GM19328 (cell line): Measurements from ENCODE around the gene LPP.

Source experiments
- ATAC-seq: cut with Tn5 transposase; IDR thresholded peaks from one replicate; pipeline ENCODE4 v1.9.1; 2021; ENCODE audit warnings: mild to moderate bottlenecking, moderate library complexity; ENCODE audit not compliant: unreplicated experiment

The LPP gene

GRCh38 chr3:188219147-188219546 is 65.2 kb downstream of the LPP start:
- ATAC-seq = no peak

- ATAC-seq = no peak
Observed at GRCh38 chr3:188220097-188220788, 66.3 kb downstream of the LPP start.

- ATAC-seq = no peak
Observed at GRCh38 chr3:188220988-188221818, 67.2 kb downstream of the LPP start.

GRCh38 chr3:188223936-188224335 is 70.0 kb downstream of the LPP start:
- no peak for ATAC-seq

GRCh38 chr3:188227442-188227841 is 73.5 kb downstream of the LPP start:
- no peak for ATAC-seq

- ATAC-seq = no peak
Observed at GRCh38 chr3:188229177-188229576, 75.2 kb downstream of the LPP start.

- no peak for ATAC-seq
Observed at GRCh38 chr3:188229726-188230125, 75.8 kb downstream of the LPP start.

GRCh38 chr3:188230962-188231361 is 77.0 kb downstream of the LPP start:
- ATAC-seq = no peak

GRCh38 chr3:188231456-188231855 is 77.5 kb downstream of the LPP start:
- ATAC-seq = no peak

- ATAC-seq = no peak
Observed at GRCh38 chr3:188232656-188233055, 78.7 kb downstream of the LPP start.

GRCh38 chr3:188233320-188233719 is 79.4 kb downstream of the LPP start:
- ATAC-seq = no peak

GRCh38 chr3:188234132-188234531 is 80.2 kb downstream of the LPP start:
- ATAC-seq = no peak

GRCh38 chr3:188236271-188236670 is 82.3 kb downstream of the LPP start:
- ATAC-seq = no peak

- no peak for ATAC-seq
Observed at GRCh38 chr3:188239035-188239434, 85.1 kb downstream of the LPP start.

- ATAC-seq = no peak
Observed at GRCh38 chr3:188239577-188239976, 85.6 kb downstream of the LPP start.

GRCh38 chr3:188240189-188240981 is 86.4 kb downstream of the LPP start:
- no peak for ATAC-seq

- ATAC-seq = no peak
Observed at GRCh38 chr3:188241072-188241471, 87.1 kb downstream of the LPP start.

- no peak for ATAC-seq
Observed at GRCh38 chr3:188241883-188242282, 87.9 kb downstream of the LPP start.

GRCh38 chr3:188242436-188243123 is 88.6 kb downstream of the LPP start:
- ATAC-seq = no peak

- no peak for ATAC-seq
Observed at GRCh38 chr3:188243124-188243795, 89.3 kb downstream of the LPP start.
